H1 (cell line): Measurements from ENCODE around the gene SLC44A5. TPM values are rescaled to one million over a fixed set of nuclear protein-coding genes. Genes with fewer than 3 reads are reported as not detected.

Experiments used
- CTCF ChIA-PET: fragments of 300-600 bp; sonication (Branson Sonifier 250); formaldehyde crosslinking; loops from one replicate; lab custom pipeline; 2021; ENCODE audit not compliant: partially characterized antibody; lab: Charles Lee
- POLR2A ChIA-PET: fragments of 300-600 bp; sonication (Branson Sonifier 250); formaldehyde crosslinking; loops from one replicate; lab custom pipeline; 2021; ENCODE audit warnings: inconsistent platforms; ENCODE audit not compliant: partially characterized antibody; lab: Charles Lee
- DNase-seq, 2 experiments: peaks; one replicate each; pipeline versions ENCODE4 v3.0.0 to v3.0.0-alpha.2; 2010 to 2022; ENCODE audit warnings: low spot score in 2 of 2, low read depth in 1 of 2, mixed read lengths in 1 of 2
- FAIRE-seq: peaks from 2 replicates; lab custom pipeline; 2011; peaks lifted over from hg19 to GRCh38; lab: Jason Lieb, UNC
- H2AFZ ChIP-seq: 2 replicates; pipeline ENCODE4 v1.8.1; 2012; ENCODE audit warnings: low read length, inconsistent platforms
- H2AK5ac ChIP-seq: 2 replicates; pipeline ENCODE4 v1.6.1; 2013; ENCODE audit warnings: low read depth, low read length
- H2BK120ac ChIP-seq: replicated peaks from 2 replicates; pipeline ENCODE3; 2013; ENCODE audit warnings: low read depth, low read length, inconsistent platforms
- H2BK12ac ChIP-seq: 2 replicates; pipeline ENCODE4 v1.6.1; 2013; ENCODE audit warnings: low read depth, low read length
- H2BK15ac ChIP-seq: 2 replicates; pipeline ENCODE4 v1.6.1; 2013; ENCODE audit warnings: low read length
- H2BK20ac ChIP-seq: 2 replicates; pipeline ENCODE4 v1.6.1; 2013; ENCODE audit warnings: low read length
- H2BK5ac ChIP-seq: 2 replicates; pipeline ENCODE4 v1.6.1; 2013; ENCODE audit warnings: low read depth, low read length
- H3K14ac ChIP-seq: 2 replicates; pipeline ENCODE4 v1.6.1; 2013; ENCODE audit warnings: inconsistent platforms; ENCODE audit not compliant: insufficient read length
- H3K18ac ChIP-seq: 2 replicates; pipeline ENCODE4 v1.6.1; 2013; ENCODE audit warnings: low read length; ENCODE audit errors: extremely low read depth
- H3K23ac ChIP-seq: 2 replicates; pipeline ENCODE4 v1.6.1; 2013; ENCODE audit warnings: inconsistent platforms; ENCODE audit not compliant: insufficient read length
- H3K23me2 ChIP-seq: 2 replicates; pipeline ENCODE4 v1.6.1; 2013; ENCODE audit warnings: low read depth, low read length
- H3K27ac ChIP-seq: 2 replicates; pipeline ENCODE4 v1.6.1; 2011; ENCODE audit warnings: low read depth, low read length, inconsistent platforms
- H3K27me3 ChIP-seq, 4 experiments: replicated peaks in 1 of 4; 1 replicate in 1 of 4; 2 replicates in 3 of 4; pipeline versions ENCODE4 v1.6.1 to v1.8.1; 2011 to 2013; ENCODE audit warnings: low read length in 3 of 4, mild to moderate bottlenecking in 3 of 4, inconsistent platforms in 2 of 4, mixed read lengths in 2 of 4, moderate library complexity in 1 of 4; ENCODE audit not compliant: control insufficient read depth in 3 of 4, insufficient read depth in 3 of 4; ENCODE audit errors: extremely low read depth in 1 of 4
- H3K36me3 ChIP-seq, 4 experiments: 2 replicates each; pipeline versions ENCODE4 v1.6.1 to v1.8.1; 2011 to 2013; ENCODE audit warnings: mild to moderate bottlenecking in 4 of 4, low read length in 3 of 4, moderate library complexity in 2 of 4, control low read depth in 1 of 4, inconsistent platforms in 1 of 4; ENCODE audit not compliant: insufficient read depth in 4 of 4, control insufficient read depth in 2 of 4
- H3K4ac ChIP-seq: replicated peaks from 2 replicates; pipeline ENCODE3; 2013; ENCODE audit warnings: low read length, low read depth, mixed read lengths, inconsistent platforms; ENCODE audit not compliant: insufficient read length
- H3K4me1 ChIP-seq, 4 experiments: replicated peaks in 1 of 4; 1 replicate in 1 of 4; 2 replicates in 3 of 4; pipeline versions ENCODE4 v1.6.1 to v1.8.1; 2011 to 2013; ENCODE audit warnings: low read length in 3 of 4, inconsistent platforms in 2 of 4, mixed read lengths in 1 of 4; ENCODE audit not compliant: insufficient read depth in 4 of 4, control insufficient read depth in 3 of 4
- H3K4me2 ChIP-seq, 2 experiments: 2 replicates each; pipeline versions ENCODE4 v1.6.1 to v1.8.1; 2011 to 2013; ENCODE audit warnings: low read depth in 2 of 2, low read length in 2 of 2, control low read depth in 1 of 2, inconsistent platforms in 1 of 2, mild to moderate bottlenecking in 1 of 2; ENCODE audit not compliant: insufficient read depth in 1 of 2
- H3K4me3 ChIP-seq, 4 experiments: fragments of 200-600, 300-600 bp in 1 of 4; sonication (generic), shearing (Covaris generic), sonication (Bioruptor Twin) in 1 of 4; 2 replicates each; pipeline versions ENCODE4 v1.5.1 to v1.8.1; 2011 to 2016; ENCODE audit warnings: low read length in 4 of 4, low read depth in 3 of 4, control low read depth in 2 of 4, inconsistent platforms in 2 of 4, mild to moderate bottlenecking in 2 of 4, mixed read lengths in 1 of 4, moderate library complexity in 1 of 4; ENCODE audit not compliant: insufficient read depth in 2 of 4; ENCODE audit errors: extremely low read depth in 1 of 4
- H3K56ac ChIP-seq: replicated peaks from 2 replicates; pipeline ENCODE3; 2013; ENCODE audit warnings: low read depth, mild to moderate bottlenecking, mixed read lengths, low read length, inconsistent platforms; ENCODE audit not compliant: insufficient read length
- H3K79me1 ChIP-seq: 2 replicates; pipeline ENCODE4 v1.6.1; 2013; ENCODE audit warnings: low read depth, low read length, control low read depth
- H3K79me2 ChIP-seq, 2 experiments: 2 replicates each; pipeline versions ENCODE4 v1.6.1 to v1.8.1; 2012 to 2013; ENCODE audit warnings: low read length in 2 of 2, mild to moderate bottlenecking in 2 of 2, inconsistent platforms in 1 of 2; ENCODE audit not compliant: insufficient read depth in 2 of 2, control insufficient read depth in 1 of 2
- H3K9ac ChIP-seq, 4 experiments: replicated peaks in 1 of 4; 1 replicate in 1 of 4; 2 replicates in 3 of 4; pipeline versions ENCODE4 v1.6.1 to v1.8.1; 2011 to 2013; ENCODE audit warnings: low read depth in 3 of 4, low read length in 3 of 4, control low read depth in 2 of 4, mild to moderate bottlenecking in 2 of 4, moderate library complexity in 2 of 4, inconsistent platforms in 1 of 4; ENCODE audit errors: extremely low read depth in 1 of 4
- H3K9me3 ChIP-seq, 2 experiments: 2 replicates each; pipeline versions ENCODE4 v1.6.1 to v1.8.1; 2012 to 2013; ENCODE audit warnings: mild to moderate bottlenecking in 2 of 2, moderate library complexity in 2 of 2, control low read depth in 1 of 2, inconsistent platforms in 1 of 2, low read depth in 1 of 2, low read length in 1 of 2, mixed read lengths in 1 of 2; ENCODE audit not compliant: insufficient read depth in 2 of 2
- H4K20me1 ChIP-seq, 2 experiments: replicated peaks in 1 of 2; 2 replicates each; pipeline versions ENCODE3 to v1.8.1; 2011 to 2013; ENCODE audit warnings: inconsistent platforms in 2 of 2, low read length in 2 of 2, mild to moderate bottlenecking in 1 of 2; ENCODE audit not compliant: insufficient read depth in 2 of 2, control insufficient read depth in 1 of 2
- H4K5ac ChIP-seq: 2 replicates; pipeline ENCODE4 v1.6.1; 2013; ENCODE audit warnings: low read length, low read depth, mixed read lengths, inconsistent platforms; ENCODE audit not compliant: insufficient read length
- H4K8ac ChIP-seq: 2 replicates; pipeline ENCODE4 v1.8.0; 2013; ENCODE audit warnings: mild to moderate bottlenecking, moderate library complexity, low read length, inconsistent platforms; ENCODE audit not compliant: insufficient read depth; ENCODE audit errors: extremely low read depth
- H4K91ac ChIP-seq: replicated peaks from 2 replicates; pipeline ENCODE3; 2013; ENCODE audit warnings: low read length, mixed read lengths, inconsistent platforms; ENCODE audit not compliant: insufficient read length
- ATF3 ChIP-seq: IDR thresholded peaks from 2 replicates; pipeline ENCODE4 v1.6.1; 2011; ENCODE audit warnings: low read depth, mild to moderate bottlenecking, low read length; ENCODE audit not compliant: insufficient read depth
- CHD1 ChIP-seq: IDR thresholded peaks from 2 replicates; pipeline ENCODE4 v1.6.1; 2012; ENCODE audit warnings: low read depth, low read length, improper control_type of control experiment
- CTBP2 ChIP-seq: IDR thresholded peaks from 2 replicates; pipeline ENCODE4 v1.7.0; 2011; ENCODE audit warnings: borderline replicate concordance, mild to moderate bottlenecking, moderate library complexity, mixed read lengths, low read length; ENCODE audit not compliant: insufficient read depth, insufficient read length
- EGR1 ChIP-seq: IDR thresholded peaks from 2 replicates; pipeline ENCODE4 v1.6.1; 2011; ENCODE audit warnings: low read depth, low read length, borderline replicate concordance
- KDM1A ChIP-seq: fragments of 200-600, 300-600 bp; sonication (generic); IDR thresholded peaks from 2 replicates; pipeline ENCODE4 v1.7.1; 2016; ENCODE audit warnings: mild to moderate bottlenecking, low read length, borderline replicate concordance
- POLR2A ChIP-seq, 2 experiments: IDR thresholded peaks; 1 replicate in 1 of 2; 2 replicates in 1 of 2; pipeline ENCODE4 v1.6.1; 2011; ENCODE audit warnings: low read depth in 2 of 2, low read length in 2 of 2, mild to moderate bottlenecking in 2 of 2; ENCODE audit errors: control extremely low read depth in 1 of 2
- POLR2AphosphoS5 ChIP-seq: IDR thresholded peaks from 2 replicates; pipeline ENCODE4 v1.6.1; 2011; ENCODE audit warnings: low read depth, low read length
- RBBP5 ChIP-seq: IDR thresholded peaks from 2 replicates; pipeline ENCODE4 v1.7.1; 2012; ENCODE audit warnings: low read depth, mild to moderate bottlenecking, inconsistent platforms, low read length, moderate library complexity, borderline replicate concordance
- TCF12 ChIP-seq: IDR thresholded peaks from 2 replicates; pipeline ENCODE4 v1.6.1; 2011; ENCODE audit warnings: low read depth, mild to moderate bottlenecking, low read length
- YY1 ChIP-seq: IDR thresholded peaks from 2 replicates; pipeline ENCODE4 v1.6.1; 2011; ENCODE audit warnings: low read depth, mild to moderate bottlenecking, low read length
- WGBS, 2 experiments: shearing (Covaris generic) in 1 of 2; methylation state at CpG; one replicate each; pipeline versions ENCODE4 v1.1.6 to v1.1.7; 2013 to 2015; ENCODE audit warnings: low lambda C conversion rate in 2 of 2, mixed read lengths in 2 of 2, inconsistent platforms in 1 of 2, low coverage in 1 of 2, missing lambda C conversion rate in 1 of 2; ENCODE audit not compliant: insufficient replicate concordance in 2 of 2, insufficient coverage in 1 of 2, insufficient read length in 1 of 2; ENCODE audit errors: extremely low coverage in 1 of 2, missing lambda C conversion rate in 1 of 2; 5-methylcytosine and 5-hydroxymethylcytosine counted together
- polyA plus RNA-seq, 7 experiments: library from polyadenylated mRNA; depleted of rRNA in 3 of 7; stranded (reverse) in 5 of 7; unstranded in 2 of 7; fragments of >200 nt in 5 of 7; fragments of 200-250 nt in 2 of 7; gene quantifications; 1 replicate in 5 of 7; 2 replicates in 1 of 7; 4 replicates in 1 of 7; pipeline versions ENCODE4 v1.2.1 to v1.2.3, GENCODE V29; 2011 to 2013; ENCODE audit warnings: missing spikeins in 2 of 7, mixed read lengths in 2 of 7
- total RNA-seq: library from RNA; stranded (reverse); fragmentation: NEBNext Ultra II Directional; extraction: Animal tissue kit (Norgen Biotek cat#: 25700); gene quantifications from 2 replicates; pipeline ENCODE4 v1.2.1, GENCODE V29; 2021
- TF ChIP-seq, protein P1 (sequence below), 3 experiments: IDR thresholded peaks; 1 replicate in 2 of 3; 2 replicates in 1 of 3; pipeline versions ENCODE4 v1.5.1 to v1.6.1; 2011; ENCODE audit warnings: low read length in 3 of 3, mild to moderate bottlenecking in 3 of 3, inconsistent platforms in 2 of 3, low read depth in 1 of 3, moderate library complexity in 1 of 3; ENCODE audit not compliant: insufficient read depth in 1 of 3; ENCODE audit errors: control extremely low read depth in 1 of 3

The SLC44A5 gene
- total and polyA plus RNA-seq, 2 of the 8 experiments (the other 6 are each of a cell fraction or from before 2014, with no cell fraction given), result 1.8 to 3.3 TPM

GRCh38 chr1:75234562-75234961 is 376.4 kb downstream of the SLC44A5 start:
- no peaks in the 10 kb centered on the region for H3K9me3 ChIP-seq
- no peaks in the 10 kb centered on the region for H3K79me2 ChIP-seq
- H3K4ac ChIP-seq, result no peak overlapping the region
- no peak overlapping the region for H2AFZ ChIP-seq
- H3K4me2 ChIP-seq, result no peak overlapping the region
- POLR2A ChIA-PET, result no interaction called here
- no peak overlapping the region for H3K14ac ChIP-seq
- H3K9ac ChIP-seq, result no peak overlapping the region
- H3K4me3 ChIP-seq, result no peak overlapping the region
- no peaks in the 10 kb centered on the region for H3K79me1 ChIP-seq
- no peak overlapping the region for H2AK5ac ChIP-seq
- no peak overlapping the region for H4K8ac ChIP-seq
- no peak overlapping the region for H2BK20ac ChIP-seq
- no peak for TF ChIP-seq YY1
- no peak for TF ChIP-seq CTBP2
- no peak for TF ChIP-seq CHD1
- no peak for TF ChIP-seq EGR1
- TF ChIP-seq ATF3, result no peak
- no peak for TF ChIP-seq POLR2A (IDR thresholded peaks at IDR 0.05; ENCODE audit: control extremely low read depth in 1 of 2, low read depth in 2 of 2, low read length in 2 of 2)
- no peak for TF ChIP-seq POLR2AphosphoS5
- no peak for TF ChIP-seq RBBP5
- TF ChIP-seq, protein P1, sequence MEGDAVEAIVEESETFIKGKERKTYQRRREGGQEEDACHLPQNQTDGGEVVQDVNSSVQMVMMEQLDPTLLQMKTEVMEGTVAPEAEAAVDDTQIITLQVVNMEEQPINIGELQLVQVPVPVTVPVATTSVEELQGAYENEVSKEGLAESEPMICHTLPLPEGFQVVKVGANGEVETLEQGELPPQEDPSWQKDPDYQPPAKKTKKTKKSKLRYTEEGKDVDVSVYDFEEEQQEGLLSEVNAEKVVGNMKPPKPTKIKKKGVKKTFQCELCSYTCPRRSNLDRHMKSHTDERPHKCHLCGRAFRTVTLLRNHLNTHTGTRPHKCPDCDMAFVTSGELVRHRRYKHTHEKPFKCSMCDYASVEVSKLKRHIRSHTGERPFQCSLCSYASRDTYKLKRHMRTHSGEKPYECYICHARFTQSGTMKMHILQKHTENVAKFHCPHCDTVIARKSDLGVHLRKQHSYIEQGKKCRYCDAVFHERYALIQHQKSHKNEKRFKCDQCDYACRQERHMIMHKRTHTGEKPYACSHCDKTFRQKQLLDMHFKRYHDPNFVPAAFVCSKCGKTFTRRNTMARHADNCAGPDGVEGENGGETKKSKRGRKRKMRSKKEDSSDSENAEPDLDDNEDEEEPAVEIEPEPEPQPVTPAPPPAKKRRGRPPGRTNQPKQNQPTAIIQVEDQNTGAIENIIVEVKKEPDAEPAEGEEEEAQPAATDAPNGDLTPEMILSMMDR (IDR thresholded peaks at IDR 0.05; ENCODE audit: control extremely low read depth in 1 of 3, insufficient read depth in 1 of 3, low read depth in 1 of 3, low read length in 3 of 3), result no peak
- TF ChIP-seq TCF12, result no peak
- no peak for TF ChIP-seq KDM1A
- TF ChIP-seq, all 59 proteins: peak for 0
- no peaks in the 10 kb centered on the region for H3K36me3 ChIP-seq
- no peak overlapping the region for H2BK5ac ChIP-seq
- no peaks in the 10 kb centered on the region for H3K23me2 ChIP-seq
- no peaks in the 10 kb centered on the region for H3K4me1 ChIP-seq
- H2BK12ac ChIP-seq, result no peak overlapping the region
- no peak overlapping the region for H2BK120ac ChIP-seq
- WGBS, 2 experiments, result 89% methylated on average over 3 of the region's 3 CpGs; no CpG with 5 or more reads in 1 of the 2 experiments
- H3K18ac ChIP-seq, result no peak overlapping the region
- CTCF ChIA-PET, result interaction anchor here (1.1 to 5.6 kb wide), 4 partner anchors 9 to 23 kb away, joined by 3 to 40 read pairs (median 14); no protein-coding TSS in a partner anchor
- H3K23ac ChIP-seq, result no peak overlapping the region
- FAIRE-seq (no peak), DNase-seq (no peak)
- H4K20me1 ChIP-seq, result peaks cover 0 to 1% of the 10 kb centered on the region in 2 experiments
- no peak overlapping the region for H4K91ac ChIP-seq
- H3K27ac ChIP-seq, result no peak overlapping the region
- no peak overlapping the region for H3K56ac ChIP-seq
- H3K27me3 ChIP-seq, result no peaks in the 10 kb centered on the region
- no peak overlapping the region for H2BK15ac ChIP-seq
- no peak overlapping the region for H4K5ac ChIP-seq
